Measurements from ENCODE around the gene PLA2G15.

The PLA2G15 gene

DNA sequence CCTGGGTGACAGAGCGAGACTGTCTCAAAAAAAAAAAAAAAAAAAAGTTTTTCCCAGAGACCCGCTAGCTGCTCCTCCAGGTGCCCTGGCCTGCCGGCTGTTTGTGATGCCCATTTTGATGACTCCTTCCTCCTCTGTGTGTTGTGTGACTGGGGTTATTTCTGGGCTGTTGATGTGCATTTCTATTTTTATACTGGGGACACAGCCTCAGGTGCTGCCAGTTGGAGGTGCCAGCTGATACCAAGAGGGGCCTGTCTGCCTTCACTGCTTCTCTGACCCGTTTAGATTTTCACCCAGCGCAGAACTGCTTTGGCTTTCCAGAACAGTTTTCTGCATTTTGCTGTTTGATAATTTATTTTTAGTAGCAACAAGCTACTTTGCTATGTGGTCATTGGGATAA lies 6.7 kb downstream of the PLA2G15 start:
- H3K9me3 ChIP-seq: no peaks in the 10 kb centered on the region
- in situ Hi-C loops (cut with MboI; ENCODE audit: low sequenced_read_pairs): no loop called here
- no peak for DNase-seq (ENCODE audit: low spot score in 2 of 2)
- no peaks in the 10 kb centered on the region for H3K4me1 ChIP-seq
- H3K27me3 ChIP-seq (ENCODE audit: low read depth): no peaks in the 10 kb centered on the region
- peaks cover 3% of the 10 kb centered on the region for H3K36me3 ChIP-seq (replicated peaks)
- no peak overlapping the region for H3K4me3 ChIP-seq

DNA sequence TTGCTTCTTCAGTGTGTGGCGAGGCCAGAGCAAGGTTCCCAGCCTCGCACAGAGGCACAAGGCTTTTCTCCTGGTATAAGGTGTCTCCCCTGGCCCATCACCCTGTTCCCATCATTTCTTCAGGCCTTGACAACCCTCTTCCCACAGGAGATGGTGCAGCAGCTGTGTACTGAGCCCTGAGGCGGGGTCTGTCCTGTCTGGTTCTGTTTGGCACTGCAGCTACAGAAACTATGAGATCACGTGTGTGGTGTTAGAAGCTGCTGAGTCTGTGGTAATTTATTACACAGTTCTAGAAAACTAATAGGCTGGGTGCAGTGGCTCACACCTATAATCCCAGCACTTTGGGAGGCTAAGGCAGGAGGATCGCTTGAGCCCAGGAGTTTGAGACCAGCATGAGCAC lies 7.2 kb downstream of the PLA2G15 start:
- no peak for DNase-seq (ENCODE audit: low spot score in 2 of 2)
- Histone ChIP-seq H3K9me3 (no peaks in the 10 kb centered on the region), H3K4me3 (no peak overlapping the region), H3K27me3 (ENCODE audit: low read depth) (no peaks in the 10 kb centered on the region), H3K36me3 (replicated peaks) (peaks cover 3% of the 10 kb centered on the region), H3K4me1 (no peaks in the 10 kb centered on the region)
- in situ Hi-C loops (cut with MboI; ENCODE audit: low sequenced_read_pairs): no loop called here

DNA sequence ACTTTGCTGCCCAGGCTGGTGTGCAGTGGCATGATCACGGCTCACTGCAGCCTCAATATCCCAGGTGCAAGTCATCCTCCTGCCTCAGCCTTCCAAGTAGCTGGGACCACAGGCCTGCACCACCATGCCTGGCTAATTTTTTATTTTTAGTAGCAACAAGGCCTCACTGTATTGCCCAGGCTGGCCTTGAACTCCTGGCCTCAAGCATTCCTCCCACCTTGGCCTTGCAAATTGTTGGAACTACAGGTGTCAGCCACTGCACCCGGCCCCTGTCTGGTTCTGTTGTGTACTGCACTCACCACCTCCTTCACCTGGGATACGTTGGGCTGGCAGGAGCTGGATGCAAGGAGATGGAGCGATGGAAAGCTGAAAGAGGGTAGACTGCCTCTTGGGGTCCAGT lies 8.5 kb downstream of the PLA2G15 start:
- no peak overlapping the region for H3K4me3 ChIP-seq
- H3K27me3 ChIP-seq (ENCODE audit: low read depth): no peaks in the 10 kb centered on the region
- H3K36me3 ChIP-seq (replicated peaks): peaks cover 3% of the 10 kb centered on the region
- no peaks in the 10 kb centered on the region for H3K9me3 ChIP-seq
- H3K4me1 ChIP-seq: no peaks in the 10 kb centered on the region
- in situ Hi-C loops (cut with MboI; ENCODE audit: low sequenced_read_pairs): no loop called here
- no peak for DNase-seq (ENCODE audit: low spot score in 2 of 2)

DNA sequence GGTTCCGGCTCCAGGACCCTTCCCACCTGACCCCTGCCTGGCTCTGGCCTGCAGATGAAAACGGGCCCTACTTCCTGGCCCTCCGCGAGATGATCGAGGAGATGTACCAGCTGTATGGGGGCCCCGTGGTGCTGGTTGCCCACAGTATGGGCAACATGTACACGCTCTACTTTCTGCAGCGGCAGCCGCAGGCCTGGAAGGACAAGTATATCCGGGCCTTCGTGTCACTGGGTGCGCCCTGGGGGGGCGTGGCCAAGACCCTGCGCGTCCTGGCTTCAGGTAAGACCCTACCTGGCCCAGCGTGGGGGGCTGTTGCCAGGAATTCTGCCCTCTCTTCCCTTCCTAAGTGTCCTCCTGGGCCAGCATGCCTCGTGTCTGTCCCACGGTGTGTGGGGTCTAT lies 10.5 kb downstream of the PLA2G15 start:
- in situ Hi-C loops (cut with MboI; ENCODE audit: low sequenced_read_pairs): no loop called here
- H3K27me3 ChIP-seq (ENCODE audit: low read depth): no peaks in the 10 kb centered on the region
- H3K9me3 ChIP-seq: no peaks in the 10 kb centered on the region
- no peaks in the 10 kb centered on the region for H3K4me1 ChIP-seq
- H3K4me3 ChIP-seq: no peak overlapping the region
- DNase-seq (ENCODE audit: low spot score in 2 of 2): no peak
- peaks cover 10% of the 10 kb centered on the region for H3K36me3 ChIP-seq (replicated peaks)

DNA sequence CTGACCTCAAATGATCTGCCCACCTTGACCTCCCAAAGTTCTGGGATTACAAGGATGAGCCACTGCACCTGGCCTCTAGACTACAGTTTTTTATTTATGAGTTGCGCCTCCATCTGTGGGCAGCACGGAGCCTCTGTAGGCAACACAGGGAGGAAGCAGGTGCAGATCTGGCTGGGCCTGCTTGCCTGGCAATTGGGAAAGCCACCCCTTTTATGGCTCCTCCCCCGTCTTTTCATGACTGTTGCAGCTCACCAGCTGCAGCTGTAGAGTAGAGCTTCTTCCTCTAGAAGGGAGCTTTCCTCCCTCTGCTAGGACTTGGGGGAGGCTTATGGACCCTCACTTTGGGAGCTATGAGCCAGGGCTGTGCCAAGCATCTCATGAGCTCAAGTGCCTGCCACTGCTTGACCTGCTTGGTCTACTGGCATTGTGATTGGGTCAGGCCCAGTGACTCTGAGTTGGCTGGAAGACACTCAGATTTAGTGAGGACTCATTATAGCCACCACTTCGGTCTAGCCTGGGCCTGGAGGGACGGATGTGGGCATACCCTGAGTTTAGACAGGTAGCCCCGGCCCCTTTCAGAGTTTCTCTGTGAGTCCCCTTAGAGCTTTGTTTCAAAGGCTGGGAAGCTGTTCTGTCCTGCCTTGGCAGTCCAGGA lies 12.2 kb downstream of the PLA2G15 start:
- DNase-seq (ENCODE audit: low spot score in 2 of 2): no peak
- no peaks in the 10 kb centered on the region for H3K4me1 ChIP-seq
- H3K36me3 ChIP-seq (replicated peaks): peaks cover 10% of the 10 kb centered on the region
- H3K27me3 ChIP-seq (ENCODE audit: low read depth): no peaks in the 10 kb centered on the region
- no peak overlapping the region for H3K4me3 ChIP-seq
- H3K9me3 ChIP-seq: no peaks in the 10 kb centered on the region
- in situ Hi-C loops (cut with MboI; ENCODE audit: low sequenced_read_pairs): no loop called here

DNA sequence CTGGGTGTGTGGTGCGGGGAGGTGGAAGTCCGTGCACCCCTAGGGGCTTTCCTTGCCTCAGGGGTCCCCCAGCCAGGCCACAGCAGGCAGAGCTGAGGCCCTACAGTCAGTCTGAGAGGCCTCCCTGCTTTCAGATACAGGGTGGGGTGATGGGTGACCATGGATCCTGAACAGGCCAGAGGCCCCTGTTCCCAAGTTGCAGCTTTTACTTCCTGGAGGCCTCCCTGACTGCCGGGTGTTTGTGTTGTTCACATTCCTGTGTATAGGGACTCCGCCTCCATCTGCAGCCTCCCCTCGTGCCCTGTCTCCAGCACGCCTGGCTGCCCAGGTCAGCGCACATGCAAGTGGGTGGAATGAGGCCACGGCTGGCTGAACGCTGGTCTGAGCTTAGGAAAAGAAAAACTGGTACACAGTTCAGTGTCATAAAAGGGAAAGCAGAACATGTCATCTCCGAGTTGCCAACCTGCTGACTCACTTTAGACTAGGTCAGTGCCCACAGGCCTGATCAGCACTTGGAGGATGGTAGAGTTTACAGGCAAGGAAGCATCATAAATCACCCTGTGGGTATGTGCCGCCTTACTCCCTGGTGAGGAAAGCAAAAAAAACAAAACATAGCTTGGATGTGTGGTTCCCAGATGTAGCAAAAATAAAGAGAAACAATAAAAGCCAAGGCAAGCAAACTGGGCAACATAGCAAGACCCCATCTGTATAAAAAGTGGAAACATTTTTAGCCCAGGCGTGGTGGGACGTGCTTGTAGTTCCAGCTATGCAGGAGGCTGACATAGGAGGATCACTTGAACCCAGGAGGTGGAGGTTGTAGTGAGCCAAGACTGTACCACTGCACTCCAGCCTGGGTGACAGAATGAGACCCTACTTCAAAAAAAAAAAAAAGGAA lies 13.0 kb downstream of the PLA2G15 start:
- Histone ChIP-seq H3K27me3 (ENCODE audit: low read depth) (no peaks in the 10 kb centered on the region), H3K36me3 (replicated peaks) (peaks cover 10% of the 10 kb centered on the region; the same call in 1 of the 2 replicates), H3K4me3 (no peak overlapping the region), H3K4me1 (no peaks in the 10 kb centered on the region), H3K9me3 (no peaks in the 10 kb centered on the region)
- in situ Hi-C loops (cut with MboI; ENCODE audit: low sequenced_read_pairs): no loop called here
- no peak for DNase-seq (ENCODE audit: low spot score in 2 of 2)

DNA sequence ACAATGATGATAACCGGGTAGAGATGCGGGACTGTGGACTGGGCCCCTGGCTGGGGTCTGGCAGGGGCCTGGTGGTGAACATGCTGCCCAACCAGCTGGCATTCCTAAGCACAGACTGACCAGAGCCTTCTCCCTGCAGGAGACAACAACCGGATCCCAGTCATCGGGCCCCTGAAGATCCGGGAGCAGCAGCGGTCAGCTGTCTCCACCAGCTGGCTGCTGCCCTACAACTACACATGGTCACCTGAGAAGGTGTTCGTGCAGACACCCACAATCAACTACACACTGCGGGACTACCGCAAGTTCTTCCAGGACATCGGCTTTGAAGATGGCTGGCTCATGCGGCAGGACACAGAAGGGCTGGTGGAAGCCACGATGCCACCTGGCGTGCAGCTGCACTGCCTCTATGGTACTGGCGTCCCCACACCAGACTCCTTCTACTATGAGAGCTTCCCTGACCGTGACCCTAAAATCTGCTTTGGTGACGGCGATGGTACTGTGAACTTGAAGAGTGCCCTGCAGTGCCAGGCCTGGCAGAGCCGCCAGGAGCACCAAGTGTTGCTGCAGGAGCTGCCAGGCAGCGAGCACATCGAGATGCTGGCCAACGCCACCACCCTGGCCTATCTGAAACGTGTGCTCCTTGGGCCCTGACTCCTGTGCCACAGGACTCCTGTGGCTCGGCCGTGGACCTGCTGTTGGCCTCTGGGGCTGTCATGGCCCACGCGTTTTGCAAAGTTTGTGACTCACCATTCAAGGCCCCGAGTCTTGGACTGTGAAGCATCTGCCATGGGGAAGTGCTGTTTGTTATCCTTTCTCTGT lies 14.0 kb downstream of the PLA2G15 start:
- Histone ChIP-seq H3K27me3 (ENCODE audit: low read depth) (no peaks in the 10 kb centered on the region), H3K4me3 (no peak overlapping the region), H3K9me3 (no peaks in the 10 kb centered on the region), H3K4me1 (peaks cover 2% of the 10 kb centered on the region; the same call in 1 of the 2 replicates), H3K36me3 (replicated peaks) (peaks cover 10% of the 10 kb centered on the region; the same call in 1 of the 2 replicates)
- in situ Hi-C loops (cut with MboI; ENCODE audit: low sequenced_read_pairs): no loop called here
- DNase-seq (ENCODE audit: low spot score in 2 of 2): no peak

DNA sequence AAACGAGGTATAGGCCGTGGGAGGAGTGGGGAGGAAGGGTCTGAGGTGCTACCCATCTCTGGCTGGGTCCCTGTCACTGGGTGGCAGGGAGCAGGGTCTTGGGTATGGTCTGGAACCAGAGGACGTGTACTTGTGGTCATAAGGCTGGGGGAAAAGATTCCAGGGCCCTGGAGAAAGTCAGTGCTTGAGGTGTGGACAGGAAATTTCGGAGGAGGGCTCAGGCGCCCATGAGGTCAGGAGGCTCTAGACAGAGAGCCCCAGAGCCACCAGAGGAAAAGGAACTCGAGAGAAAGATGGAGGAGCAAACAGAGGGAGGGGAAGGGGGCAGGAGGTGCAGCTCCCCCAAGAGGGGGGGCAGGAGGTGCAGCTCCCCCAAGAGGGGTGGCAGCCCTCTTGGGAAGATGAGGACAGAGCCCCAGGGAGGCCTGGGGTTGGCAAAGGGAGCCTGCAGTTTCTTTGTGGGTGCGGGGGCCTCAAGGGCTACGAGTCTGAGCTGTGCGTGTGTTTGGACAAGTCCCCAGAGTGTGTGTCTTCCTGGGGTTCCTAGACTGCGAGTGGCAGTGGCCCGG lies 18.5 kb downstream of the PLA2G15 start:
- in situ Hi-C loops (cut with MboI; ENCODE audit: low sequenced_read_pairs): loop anchor here (5.0 kb wide), 1 partner anchor 64 kb away; no protein-coding TSS in a partner anchor
- Histone ChIP-seq H3K27me3 (ENCODE audit: low read depth) (no peaks in the 10 kb centered on the region), H3K4me1 (peaks cover 18% of the 10 kb centered on the region), H3K36me3 (replicated peaks) (peaks cover 14% of the 10 kb centered on the region), H3K4me3 (peak overlapping the region; percentile 86), H3K9me3 (no peaks in the 10 kb centered on the region)
- no peak for DNase-seq (ENCODE audit: low spot score in 2 of 2)

DNA sequence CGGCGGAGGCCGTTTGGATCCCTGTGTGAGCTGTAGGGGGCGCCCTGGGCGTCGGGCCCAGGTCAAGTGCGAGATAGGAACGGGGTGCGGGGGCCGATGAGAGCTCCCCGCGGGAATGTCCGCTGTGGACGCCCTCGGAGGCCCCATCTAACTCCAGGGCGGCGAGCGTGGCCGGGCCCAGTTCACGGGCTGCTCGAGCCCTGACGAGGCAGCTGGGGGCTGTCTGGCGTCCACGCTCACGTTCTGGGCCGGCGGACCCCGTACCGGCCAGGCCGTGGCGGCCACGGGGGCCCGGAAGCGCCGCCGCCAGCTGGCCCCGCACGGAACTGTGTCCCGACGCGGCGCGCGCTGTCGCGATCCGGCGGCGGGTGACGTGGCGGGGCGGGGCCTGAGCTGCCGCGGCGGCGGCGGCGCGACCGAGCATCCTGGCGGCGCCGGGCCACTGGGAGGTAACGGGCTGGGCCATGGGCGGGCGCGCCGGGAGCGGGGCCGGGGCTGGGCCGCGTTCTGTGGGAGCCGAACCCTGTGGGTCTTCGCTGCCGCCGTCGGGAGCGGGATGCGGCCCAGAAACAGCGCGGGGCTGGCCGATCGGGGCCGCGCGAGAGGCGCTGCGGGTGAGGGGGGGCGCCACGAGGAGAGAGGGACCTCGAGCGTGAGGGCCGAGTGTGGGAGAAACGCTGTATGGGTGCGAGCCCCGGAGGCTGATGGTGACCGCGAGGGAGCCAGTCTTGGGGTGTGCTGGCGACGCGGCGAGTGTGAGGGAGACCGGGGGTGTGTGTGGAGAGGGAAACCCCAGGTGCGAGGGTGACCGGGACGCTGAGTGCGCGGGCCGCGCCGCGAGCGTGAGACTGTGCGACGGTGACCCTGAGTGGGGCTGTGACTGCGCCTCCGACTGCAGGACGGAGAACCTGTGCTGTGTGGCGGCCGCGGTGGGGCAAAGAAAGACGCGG lies 19.2 kb downstream of the PLA2G15 start, which contains the start of gene SLC7A6:
TSS of gene SLC7A6 (plus strand) at position 399 of the 950 bp plus-strand sequence. CDS start 10,201 bp downstream, outside the sequence.
- Histone ChIP-seq H3K4me1 (peaks cover 18% of the 10 kb centered on the region), H3K9me3 (no peaks in the 10 kb centered on the region), H3K4me3 (peak within 1 kb of the TSS; percentile 86), H3K36me3 (replicated peaks) (peaks cover 10% of the 10 kb centered on the region), H3K27me3 (ENCODE audit: low read depth) (no peaks in the 10 kb centered on the region)
- in situ Hi-C loops (cut with MboI; ENCODE audit: low sequenced_read_pairs): loop anchor here (5.0 kb wide), 1 partner anchor 63 kb away; no protein-coding TSS in a partner anchor
- DNase-seq (ENCODE audit: low spot score in 2 of 2): peak; percentile 33 to 84

DNA sequence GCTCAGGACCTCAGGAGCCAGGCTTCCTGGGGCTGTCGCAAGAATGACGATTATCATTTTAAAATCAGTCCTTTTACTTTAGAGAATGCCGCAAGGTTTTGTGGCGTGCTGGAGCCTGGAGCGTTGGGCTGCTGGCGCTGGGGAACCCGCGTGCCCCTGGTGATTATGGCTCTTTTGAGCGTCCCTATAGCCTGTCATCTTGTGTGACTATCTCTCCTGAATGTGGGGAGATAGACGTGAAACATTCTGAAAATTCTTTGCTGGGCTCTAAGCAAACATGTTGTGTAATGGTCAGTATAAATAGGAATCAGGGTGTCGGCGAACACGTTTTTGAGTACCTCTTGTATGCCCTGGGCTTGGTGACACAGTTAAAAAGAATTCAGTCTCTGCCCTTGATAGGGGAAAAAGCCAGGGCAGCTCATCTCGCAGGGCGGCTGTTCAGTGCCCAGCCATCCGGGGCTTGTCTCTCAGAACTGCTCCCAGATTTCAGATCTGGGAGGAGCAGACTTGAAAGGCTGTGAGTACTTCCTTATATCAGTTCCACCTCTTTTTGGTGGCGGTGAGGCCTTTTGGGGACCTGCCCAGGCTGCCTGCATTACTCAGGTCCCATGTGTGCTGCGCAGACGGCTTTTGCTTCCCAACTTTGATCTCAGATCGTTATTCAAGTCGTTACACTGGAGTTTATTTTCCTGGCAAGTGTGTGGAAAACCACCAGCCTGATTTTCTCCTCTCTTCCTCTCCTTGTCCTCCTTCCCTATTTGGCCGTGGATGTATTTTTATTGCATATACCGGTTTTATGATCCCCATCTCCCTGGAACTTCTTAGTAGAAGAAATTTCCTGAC lies 20.1 kb downstream of the PLA2G15 start:
- Histone ChIP-seq H3K4me1 (peaks cover 18% of the 10 kb centered on the region), H3K9me3 (no peaks in the 10 kb centered on the region), H3K27me3 (ENCODE audit: low read depth) (no peaks in the 10 kb centered on the region), H3K36me3 (replicated peaks) (peaks cover 7% of the 10 kb centered on the region; the same call in 1 of the 2 replicates), H3K4me3 (peak overlapping the region; percentile 86)
- peak; percentile 58 to 66 for DNase-seq (ENCODE audit: low spot score in 2 of 2)
- in situ Hi-C loops (cut with MboI; ENCODE audit: low sequenced_read_pairs): no loop called here

DNA sequence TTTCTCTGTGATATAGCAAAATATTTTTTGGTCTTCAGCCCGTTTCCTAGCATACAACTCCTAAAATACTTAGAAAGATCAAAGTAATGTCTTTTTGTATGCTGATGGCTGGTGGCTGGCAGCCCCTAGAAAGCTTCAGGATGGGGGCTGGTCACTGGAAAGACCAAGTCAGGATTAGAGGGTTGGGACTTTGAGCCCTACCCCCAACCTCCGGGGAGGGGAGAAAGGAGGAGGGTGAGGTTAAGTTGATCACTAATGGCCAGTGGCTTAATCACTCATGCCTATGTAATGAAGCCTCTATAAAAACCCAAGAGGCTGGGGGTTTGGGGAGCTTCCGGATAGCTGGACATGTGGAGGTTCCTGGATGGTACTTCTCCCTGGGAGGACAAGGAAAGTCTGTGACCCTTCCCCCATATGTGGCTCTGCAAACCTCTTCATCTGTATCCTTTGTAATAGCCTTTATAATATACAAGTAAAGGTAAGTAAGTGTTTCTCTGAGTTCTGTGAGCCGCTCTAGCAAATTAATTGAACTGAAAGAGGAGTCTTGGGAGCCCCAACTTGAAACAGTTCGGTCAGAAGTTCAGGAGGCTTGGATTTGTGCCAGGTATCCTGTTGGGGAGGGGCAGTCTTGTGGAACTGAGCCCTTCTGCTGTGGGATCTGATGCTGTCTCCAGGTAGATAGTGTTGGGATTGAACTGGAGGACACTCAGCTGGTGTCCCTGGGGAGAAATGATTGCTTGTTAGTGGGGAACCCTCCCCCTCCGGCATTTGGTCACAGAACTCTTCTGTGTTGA lies 22.6 kb downstream of the PLA2G15 start:
- Histone ChIP-seq H3K4me3 (no peak overlapping the region), H3K9me3 (no peaks in the 10 kb centered on the region), H3K27me3 (ENCODE audit: low read depth) (no peaks in the 10 kb centered on the region), H3K36me3 (replicated peaks) (peaks cover 10% of the 10 kb centered on the region), H3K4me1 (peaks cover 18% of the 10 kb centered on the region)
- DNase-seq (ENCODE audit: low spot score in 2 of 2): no peak
- in situ Hi-C loops (cut with MboI; ENCODE audit: low sequenced_read_pairs): no loop called here
